Measurements from ENCODE around the gene CCL28.

Gene CCL28

DNA sequence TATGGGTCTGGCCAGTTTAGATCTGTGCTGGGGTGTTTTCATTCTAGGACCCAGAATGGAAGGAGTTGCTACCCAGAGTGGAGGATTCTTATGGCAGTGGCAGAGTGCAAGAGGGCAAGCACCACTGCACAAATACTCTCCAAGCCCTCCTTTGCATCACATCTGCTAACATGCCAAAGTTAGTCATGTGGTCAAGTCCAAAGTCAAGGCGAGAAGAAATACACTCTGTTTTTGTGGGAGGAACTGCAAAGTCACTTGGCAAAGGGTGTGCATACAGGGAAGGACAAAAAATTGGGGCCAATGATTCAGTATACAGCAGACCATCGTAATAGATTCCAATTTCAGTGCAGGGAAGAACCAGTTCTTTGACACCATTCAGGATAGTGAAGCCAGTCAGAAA, 55.1 kb downstream of the CCL28 start:
- DNase-seq (ENCODE audit: low read depth), result no peak

GRCh38 chr5:43354774-43355173, 57.4 kb downstream of the CCL28 start:
- no peak for DNase-seq (ENCODE audit: low read depth)

DNA sequence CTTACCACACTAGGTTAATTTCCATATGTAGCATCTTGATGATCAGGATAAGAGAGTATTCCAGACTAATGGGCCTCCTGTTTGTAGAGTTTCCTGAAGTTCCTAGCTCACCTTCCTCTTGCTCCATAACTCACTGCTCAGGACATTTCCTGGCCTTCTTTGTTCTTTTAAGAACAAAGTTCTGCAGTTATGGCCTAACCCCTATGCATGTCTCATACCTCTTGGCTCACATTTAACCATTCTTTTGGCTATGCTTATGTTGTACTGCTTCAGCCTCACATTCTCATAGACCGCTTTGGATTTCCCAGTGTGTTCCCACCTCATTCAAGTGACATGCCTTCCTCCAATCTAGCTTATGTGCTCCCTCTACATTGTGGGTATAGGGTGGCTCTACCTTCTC, 58.5 kb downstream of the CCL28 start:
- DNase-seq (ENCODE audit: low read depth), result no peak

- DNase-seq (ENCODE audit: low read depth), result no peak
These were observed 59.3 kb downstream of the CCL28 start for GRCh38 chr5:43352915-43353314.

DNA sequence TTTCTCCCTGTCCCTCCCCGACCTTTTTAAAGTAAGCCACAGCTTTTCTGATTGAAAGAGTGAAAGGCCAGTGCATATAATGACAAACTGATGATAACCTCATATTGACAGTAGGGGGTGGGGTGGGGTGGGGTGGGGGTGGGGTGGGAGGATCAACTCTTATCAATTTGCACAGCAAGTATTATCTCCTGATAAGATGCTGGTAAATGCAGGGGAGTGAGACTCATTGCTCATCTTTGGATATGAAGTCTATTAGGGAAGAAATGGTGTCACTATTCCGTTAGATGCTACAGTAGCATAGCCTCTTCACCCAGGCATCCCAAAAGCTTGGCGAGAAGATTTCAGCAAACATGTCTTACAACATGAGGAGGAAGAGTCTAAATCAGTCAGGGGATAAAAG, 60.1 kb downstream of the CCL28 start:
- no peak for DNase-seq (ENCODE audit: low read depth)

DNA sequence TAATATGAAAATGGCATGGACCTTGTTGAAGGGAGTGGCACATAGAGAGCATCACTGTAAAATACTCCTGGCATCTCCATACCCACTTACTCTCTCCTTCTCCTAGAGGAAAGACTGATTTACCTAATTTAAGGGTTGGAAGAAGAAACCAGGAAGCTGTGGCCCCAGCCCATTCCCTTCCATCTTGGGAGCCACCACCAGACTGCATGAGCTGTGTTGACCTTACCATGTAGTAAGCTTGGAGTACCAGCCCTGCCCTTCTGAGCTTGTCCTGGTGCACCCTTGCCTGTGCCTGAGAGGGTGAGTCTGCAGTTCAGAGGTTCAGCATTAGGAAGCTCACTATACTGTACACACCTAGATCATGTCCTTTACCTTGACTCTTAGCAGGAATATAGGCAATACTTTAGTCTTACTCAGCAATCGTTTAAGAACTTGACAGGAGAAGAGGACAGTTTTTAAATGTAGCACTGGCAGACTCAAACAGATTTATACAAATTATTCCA, 63.3 kb downstream of the CCL28 start:
- no peak for DNase-seq (ENCODE audit: low read depth)

GRCh38 chr5:43348207-43348606, 64.0 kb downstream of the CCL28 start:
- no peak for DNase-seq (ENCODE audit: low read depth)

DNA sequence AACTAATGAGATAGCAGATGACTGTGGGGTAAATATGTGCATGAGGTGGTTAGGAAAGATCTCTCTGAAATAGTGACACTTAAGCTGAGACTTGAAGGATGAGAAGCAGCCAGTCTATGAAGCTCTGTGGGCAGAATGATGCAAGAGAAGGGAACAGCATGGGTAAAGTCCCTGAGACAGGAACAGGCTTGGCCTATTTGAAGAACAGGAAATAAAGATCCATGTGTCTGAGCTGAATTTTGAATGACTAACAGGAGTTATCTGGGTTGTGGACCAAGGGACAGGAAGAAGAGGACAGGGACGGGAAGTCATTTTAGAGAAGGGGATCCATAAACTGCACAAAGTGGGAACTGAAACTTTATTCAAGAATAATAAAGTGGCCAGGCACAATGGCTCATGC, 73.3 kb downstream of the CCL28 start:
- no peak for DNase-seq (ENCODE audit: low read depth)

GRCh38 chr5:43336159-43336558, 76.0 kb downstream of the CCL28 start:
- DNase-seq (ENCODE audit: low read depth), result no peak

- DNase-seq (ENCODE audit: low read depth), result no peak
These were observed 76.5 kb downstream of the CCL28 start for GRCh38 chr5:43335681-43336080.

DNA sequence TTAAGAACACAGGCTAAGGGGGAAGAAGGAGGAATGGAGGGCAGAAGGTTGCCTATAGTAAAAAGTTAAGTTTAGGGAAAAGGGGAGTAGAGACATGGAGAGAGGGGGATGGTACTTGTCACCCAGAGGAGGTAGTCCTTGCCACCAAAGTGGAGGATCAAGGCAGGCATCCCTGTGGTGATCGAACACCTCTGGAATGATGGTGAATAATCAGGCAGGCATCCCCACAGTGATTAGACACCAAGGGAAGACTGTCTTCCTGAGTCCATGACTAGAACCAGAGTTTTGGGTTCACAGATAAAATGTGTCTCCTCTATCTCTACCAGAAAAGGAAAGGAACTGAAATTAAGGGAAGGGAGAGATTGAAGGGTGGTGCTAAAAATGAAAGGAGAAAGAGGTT, 79.8 kb downstream of the CCL28 start:
- DNase-seq (ENCODE audit: low read depth), result no peak
